Type B pancreatic cell (in vitro differentiated cells): ENCODE results near the gene SLC44A5. TPM values are rescaled to one million over a fixed set of nuclear protein-coding genes. Genes with fewer than 3 reads are reported as not detected.

ENCODE experiments used
- DNase-seq: peaks from one replicate; pipeline ENCODE4 v3.0.0; 2021; ENCODE audit warnings: mixed read lengths; ENCODE audit not compliant: unreplicated experiment; ENCODE audit errors: extremely low spot score
- H3K27ac Mint-ChIP-seq: 2 replicates; pipeline ENCODE4 v1.8.0; 2021; ENCODE audit warnings: mild to moderate bottlenecking, mixed read lengths
- H3K27me3 Mint-ChIP-seq: 2 replicates; pipeline ENCODE4 v1.8.0; 2021; ENCODE audit warnings: mixed read lengths
- H3K36me3 Mint-ChIP-seq: 2 replicates; pipeline ENCODE4 v1.8.0; 2021; ENCODE audit warnings: mixed read lengths
- H3K4me1 Mint-ChIP-seq: one replicate; pipeline ENCODE4 v1.8.0; 2021; ENCODE audit warnings: mixed read lengths; ENCODE audit not compliant: unreplicated experiment
- H3K4me3 Mint-ChIP-seq: 2 replicates; pipeline ENCODE4 v1.8.0; 2021; ENCODE audit warnings: mild to moderate bottlenecking, mixed read lengths
- H3K9me3 Mint-ChIP-seq: 2 replicates; pipeline ENCODE4 v1.8.0; 2021; ENCODE audit warnings: mixed read lengths
- total RNA-seq: library from RNA; stranded (reverse); gene quantifications from 2 replicates; pipeline ENCODE4 v1.2.1, GENCODE V29; 2021; ENCODE audit warnings: low replicate concordance
- TF ChIP-seq, protein P1 (sequence below): fragments of 200-600 bp; sonication (generic); conservative IDR thresholded peaks from 2 replicates; pipeline ENCODE4 v1.5.0; 2021; ENCODE audit warnings: antibody characterized with exemption, mild to moderate bottlenecking

Gene SLC44A5
- total RNA-seq, 1 donor from 2014 or later: 2.4 TPM

GRCh38 chr1:75166821-75167220 lies 444.1 kb downstream of the SLC44A5 start:
- TF ChIP-seq, protein P1, sequence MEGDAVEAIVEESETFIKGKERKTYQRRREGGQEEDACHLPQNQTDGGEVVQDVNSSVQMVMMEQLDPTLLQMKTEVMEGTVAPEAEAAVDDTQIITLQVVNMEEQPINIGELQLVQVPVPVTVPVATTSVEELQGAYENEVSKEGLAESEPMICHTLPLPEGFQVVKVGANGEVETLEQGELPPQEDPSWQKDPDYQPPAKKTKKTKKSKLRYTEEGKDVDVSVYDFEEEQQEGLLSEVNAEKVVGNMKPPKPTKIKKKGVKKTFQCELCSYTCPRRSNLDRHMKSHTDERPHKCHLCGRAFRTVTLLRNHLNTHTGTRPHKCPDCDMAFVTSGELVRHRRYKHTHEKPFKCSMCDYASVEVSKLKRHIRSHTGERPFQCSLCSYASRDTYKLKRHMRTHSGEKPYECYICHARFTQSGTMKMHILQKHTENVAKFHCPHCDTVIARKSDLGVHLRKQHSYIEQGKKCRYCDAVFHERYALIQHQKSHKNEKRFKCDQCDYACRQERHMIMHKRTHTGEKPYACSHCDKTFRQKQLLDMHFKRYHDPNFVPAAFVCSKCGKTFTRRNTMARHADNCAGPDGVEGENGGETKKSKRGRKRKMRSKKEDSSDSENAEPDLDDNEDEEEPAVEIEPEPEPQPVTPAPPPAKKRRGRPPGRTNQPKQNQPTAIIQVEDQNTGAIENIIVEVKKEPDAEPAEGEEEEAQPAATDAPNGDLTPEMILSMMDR: no peak
- no peak overlapping the region for H3K4me3 Mint-ChIP-seq
- no peak for DNase-seq
- H3K36me3 Mint-ChIP-seq: no peaks in the 10 kb centered on the region
- H3K4me1 Mint-ChIP-seq: no peaks in the 10 kb centered on the region
- no peaks in the 10 kb centered on the region for H3K9me3 Mint-ChIP-seq
- peaks cover 15% of the 10 kb centered on the region for H3K27me3 Mint-ChIP-seq
- no peak overlapping the region for H3K27ac Mint-ChIP-seq

DNA sequence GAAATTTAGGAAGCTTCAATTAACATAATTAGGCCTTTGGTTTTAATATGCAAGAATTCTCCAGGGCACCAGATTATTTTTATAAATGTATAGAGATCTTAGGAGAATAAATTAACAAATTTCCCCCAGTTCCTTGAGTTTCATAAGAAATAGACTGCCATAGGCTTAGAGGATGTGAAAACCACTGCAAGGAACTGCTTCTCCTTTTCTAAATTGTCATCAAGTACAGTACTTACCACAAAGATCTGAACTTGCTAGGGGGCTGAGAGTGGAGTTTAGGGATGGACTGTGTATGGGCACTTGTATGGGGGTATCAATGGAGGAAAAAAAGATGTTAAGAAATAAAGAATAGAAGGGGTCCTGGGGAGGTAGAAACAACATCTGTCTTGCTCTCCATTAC lies 445.6 kb downstream of the SLC44A5 start:
- TF ChIP-seq, protein P1: no peak

DNA sequence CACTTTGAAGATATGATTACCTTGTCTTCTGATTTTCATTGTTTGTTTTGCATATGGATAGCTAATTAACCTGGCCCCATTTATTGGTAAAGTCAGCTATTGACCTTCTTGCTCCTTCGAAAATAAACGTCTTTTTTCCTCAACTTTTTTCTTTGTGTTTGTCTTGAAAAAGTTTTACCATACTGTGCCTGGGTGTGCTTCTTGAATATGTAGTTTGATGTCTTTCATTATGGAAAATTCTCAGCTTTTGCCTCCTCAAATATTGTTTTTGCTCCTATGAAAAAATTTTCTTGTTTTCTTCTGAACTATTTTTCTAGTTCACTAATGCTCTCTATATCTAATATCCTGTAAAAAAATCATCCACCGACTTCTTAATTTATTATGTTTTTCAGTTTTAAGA lies 451.8 kb downstream of the SLC44A5 start:
- H3K27me3 Mint-ChIP-seq: peaks cover 13% of the 10 kb centered on the region
- no peaks in the 10 kb centered on the region for H3K9me3 Mint-ChIP-seq
- no peak overlapping the region for H3K4me3 Mint-ChIP-seq
- TF ChIP-seq, protein P1: no peak
- H3K27ac Mint-ChIP-seq: no peak overlapping the region
- H3K36me3 Mint-ChIP-seq: no peaks in the 10 kb centered on the region
- no peaks in the 10 kb centered on the region for H3K4me1 Mint-ChIP-seq
- DNase-seq: no peak

More for the DNA sequence above, 445.6 kb downstream of the SLC44A5 start:
- no peaks in the 10 kb centered on the region for H3K4me1 Mint-ChIP-seq
- no peaks in the 10 kb centered on the region for H3K36me3 Mint-ChIP-seq
- H3K27me3 Mint-ChIP-seq: peaks cover 9% of the 10 kb centered on the region
- no peak for DNase-seq
- H3K4me3 Mint-ChIP-seq: no peak overlapping the region
- H3K27ac Mint-ChIP-seq: no peak overlapping the region
- H3K9me3 Mint-ChIP-seq: no peaks in the 10 kb centered on the region

Other genes with a start within 250 kb of the SLC44A5 start
- gene ACADM, start 113.6 kb upstream of the SLC44A5 start, total RNA-seq: 29.8 and 58.3 TPM in 2 replicates
- 88.6 and 90.5 TPM in 2 replicates for gene RABGGTB, start 175.1 kb upstream of the SLC44A5 start, total RNA-seq
- gene MSH4, start 185.8 kb upstream of the SLC44A5 start, total RNA-seq: 0.58 and 0.64 TPM in 2 replicates